Measurements from ENCODE around the gene URAD.

The URAD gene

GRCh38 chr13:27971776-27972477 lies 16.6 kb downstream of the URAD start:
- Histone ChIP-seq H3K23ac (ENCODE audit: low read length) (peak overlapping the region; percentile 3), H2BK15ac (replicated peaks; ENCODE audit: low read depth) (no peak overlapping the region), H3K9ac (ENCODE audit: low read length) (peak overlapping the region; percentile 24), H2BK5ac (ENCODE audit: low read length) (no peak overlapping the region), H2AK5ac (ENCODE audit: low read length) (no peak overlapping the region), H3K36me3 (ENCODE audit: control insufficient read depth, insufficient read depth, low read length) (no peaks in the 10 kb centered on the region), H3K79me1 (ENCODE audit: low read length) (no peaks in the 10 kb centered on the region), H4K5ac (ENCODE audit: low read length) (no peak overlapping the region), H2BK120ac (ENCODE audit: low read depth, low read length) (no peak overlapping the region), H3K27ac (ENCODE audit: low read depth, low read length) (no peak overlapping the region), H3K4me1 (ENCODE audit: control insufficient read depth, low read depth, low read length) (peaks cover 7% of the 10 kb centered on the region), H4K8ac (ENCODE audit: low read depth, low read length) (no peak overlapping the region), H3K27me3 (ENCODE audit: insufficient read depth, low read length, poor library complexity) (peaks cover 75% of the 10 kb centered on the region), H3K4me3 (ENCODE audit: low read length) (no peak overlapping the region), H3K4ac (ENCODE audit: low read depth, low read length) (no peak overlapping the region), H3K56ac (ENCODE audit: low read length) (peak overlapping the region; percentile 65), H3K4me2 (ENCODE audit: low read length) (no peak overlapping the region), H3K79me2 (ENCODE audit: control insufficient read depth, insufficient read depth, low read length) (no peaks in the 10 kb centered on the region), H3K18ac (ENCODE audit: low read length) (no peak overlapping the region)
- WGBS (ENCODE audit: extremely low coverage, insufficient coverage, low lambda C conversion rate): no CpG with 5 or more reads among the region's 7 CpGs
- no peak for DNase-seq

DNA sequence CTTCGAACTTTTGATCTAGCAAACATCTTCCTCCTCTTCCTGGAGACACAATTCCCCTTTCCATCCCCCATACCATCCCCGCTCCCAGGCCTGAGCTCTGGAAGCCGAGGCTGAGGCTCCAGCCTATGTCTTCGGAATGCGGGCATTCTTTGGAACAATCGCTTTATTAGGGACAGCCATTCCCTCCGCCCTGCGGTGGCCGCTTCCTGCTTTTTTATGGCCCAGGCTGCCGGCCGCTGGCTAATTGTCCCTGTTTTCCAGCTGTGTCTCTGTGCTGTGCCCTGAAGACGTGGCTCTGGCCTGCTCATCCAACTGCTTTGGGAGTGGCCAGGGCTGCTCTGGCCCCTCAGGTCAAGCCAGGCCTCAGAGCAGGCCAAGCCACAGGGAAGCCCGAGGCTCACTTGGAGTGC lies 17.3 kb downstream of the URAD start:
- H2BK15ac ChIP-seq (replicated peaks; ENCODE audit: low read depth): no peak overlapping the region
- H3K79me2 ChIP-seq (ENCODE audit: control insufficient read depth, insufficient read depth, low read length): no peaks in the 10 kb centered on the region
- H2BK120ac ChIP-seq (ENCODE audit: low read depth, low read length): no peak overlapping the region
- no peak overlapping the region for H3K4ac ChIP-seq (ENCODE audit: low read depth, low read length)
- H2BK5ac ChIP-seq (ENCODE audit: low read length): no peak overlapping the region
- H3K27me3 ChIP-seq (ENCODE audit: insufficient read depth, low read length, poor library complexity): peaks cover 69% of the 10 kb centered on the region
- H3K18ac ChIP-seq (ENCODE audit: low read length): no peak overlapping the region
- H3K56ac ChIP-seq (ENCODE audit: low read length): peak overlapping the region; percentile 65
- peak overlapping the region; percentile 35 for H3K4me2 ChIP-seq (ENCODE audit: low read length)
- no peaks in the 10 kb centered on the region for H3K79me1 ChIP-seq (ENCODE audit: low read length)
- no CpG with 5 or more reads among the region's 13 CpGs for WGBS (ENCODE audit: extremely low coverage, insufficient coverage, low lambda C conversion rate)
- no peak overlapping the region for H4K8ac ChIP-seq (ENCODE audit: low read depth, low read length)
- peak overlapping the region; percentile 24 for H3K9ac ChIP-seq (ENCODE audit: low read length)
- no peak overlapping the region for H2AK5ac ChIP-seq (ENCODE audit: low read length)
- no peak overlapping the region for H3K27ac ChIP-seq (ENCODE audit: low read depth, low read length)
- DNase-seq: peak; percentile 94
- no peak overlapping the region for H4K5ac ChIP-seq (ENCODE audit: low read length)
- H3K36me3 ChIP-seq (ENCODE audit: control insufficient read depth, insufficient read depth, low read length): no peaks in the 10 kb centered on the region
- no peak overlapping the region for H3K23ac ChIP-seq (ENCODE audit: low read length)
- no peak overlapping the region for H3K4me3 ChIP-seq (ENCODE audit: low read length)
- H3K4me1 ChIP-seq (ENCODE audit: control insufficient read depth, low read depth, low read length): peaks cover 7% of the 10 kb centered on the region

GRCh38 chr13:27970382-27971235 lies 17.9 kb downstream of the URAD start:
- Histone ChIP-seq H4K8ac (ENCODE audit: low read depth, low read length) (no peak overlapping the region), H2BK5ac (ENCODE audit: low read length) (no peak overlapping the region), H3K18ac (ENCODE audit: low read length) (no peak overlapping the region), H3K9ac (ENCODE audit: low read length) (no peak overlapping the region), H2AK5ac (ENCODE audit: low read length) (no peak overlapping the region), H2BK15ac (replicated peaks; ENCODE audit: low read depth) (no peak overlapping the region), H3K36me3 (ENCODE audit: control insufficient read depth, insufficient read depth, low read length) (no peaks in the 10 kb centered on the region), H3K79me1 (ENCODE audit: low read length) (no peaks in the 10 kb centered on the region), H3K4me1 (ENCODE audit: control insufficient read depth, low read depth, low read length) (peaks cover 7% of the 10 kb centered on the region), H3K23ac (ENCODE audit: low read length) (peak overlapping the region; percentile 9), H3K27me3 (ENCODE audit: insufficient read depth, low read length, poor library complexity) (peaks cover 62% of the 10 kb centered on the region), H3K4ac (ENCODE audit: low read depth, low read length) (no peak overlapping the region), H3K79me2 (ENCODE audit: control insufficient read depth, insufficient read depth, low read length) (no peaks in the 10 kb centered on the region), H3K56ac (ENCODE audit: low read length) (peak overlapping the region; percentile 65), H3K4me3 (ENCODE audit: low read length) (no peak overlapping the region), H3K27ac (ENCODE audit: low read depth, low read length) (no peak overlapping the region), H2BK120ac (ENCODE audit: low read depth, low read length) (no peak overlapping the region), H3K4me2 (ENCODE audit: low read length) (peak overlapping the region; percentile 35), H4K5ac (ENCODE audit: low read length) (no peak overlapping the region)
- no CpG with 5 or more reads among the region's 53 CpGs for WGBS (ENCODE audit: extremely low coverage, insufficient coverage, low lambda C conversion rate)
- peak; percentile 35 for DNase-seq

DNA sequence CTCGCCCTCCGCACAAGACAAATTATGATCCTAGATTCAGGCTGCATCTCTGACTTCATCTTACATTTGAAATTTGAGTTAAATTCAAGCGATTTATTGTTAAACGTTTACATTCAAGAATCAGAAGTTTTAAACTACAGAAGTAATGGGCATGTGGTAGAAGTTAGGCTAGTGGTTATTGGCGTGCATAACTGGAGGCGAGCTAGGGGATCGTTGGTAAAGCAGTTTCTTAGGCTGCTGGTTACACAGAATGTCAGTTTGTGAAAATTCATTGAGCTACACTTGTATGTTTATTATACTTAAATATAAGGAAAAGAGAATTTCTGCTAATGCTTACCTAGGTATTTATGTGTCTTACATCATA lies 18.6 kb downstream of the URAD start:
- DNase-seq: no peak
- H3K4me1 ChIP-seq (ENCODE audit: control insufficient read depth, low read depth, low read length): peaks cover 11% of the 10 kb centered on the region
- WGBS (ENCODE audit: extremely low coverage, insufficient coverage, low lambda C conversion rate): no CpG with 5 or more reads among the region's 7 CpGs
- H4K5ac ChIP-seq (ENCODE audit: low read length): no peak overlapping the region
- H3K4me2 ChIP-seq (ENCODE audit: low read length): no peak overlapping the region
- no peak overlapping the region for H4K8ac ChIP-seq (ENCODE audit: low read depth, low read length)
- no peak overlapping the region for H2BK120ac ChIP-seq (ENCODE audit: low read depth, low read length)
- peaks cover 61% of the 10 kb centered on the region for H3K27me3 ChIP-seq (ENCODE audit: insufficient read depth, low read length, poor library complexity)
- no peak overlapping the region for H3K27ac ChIP-seq (ENCODE audit: low read depth, low read length)
- H3K18ac ChIP-seq (ENCODE audit: low read length): no peak overlapping the region
- H3K79me1 ChIP-seq (ENCODE audit: low read length): no peaks in the 10 kb centered on the region
- H3K79me2 ChIP-seq (ENCODE audit: control insufficient read depth, insufficient read depth, low read length): no peaks in the 10 kb centered on the region
- no peak overlapping the region for H2BK5ac ChIP-seq (ENCODE audit: low read length)
- H3K9ac ChIP-seq (ENCODE audit: low read length): no peak overlapping the region
- H3K36me3 ChIP-seq (ENCODE audit: control insufficient read depth, insufficient read depth, low read length): no peaks in the 10 kb centered on the region
- H3K23ac ChIP-seq (ENCODE audit: low read length): no peak overlapping the region
- H3K56ac ChIP-seq (ENCODE audit: low read length): no peak overlapping the region
- H3K4me3 ChIP-seq (ENCODE audit: low read length): no peak overlapping the region
- H2BK15ac ChIP-seq (replicated peaks; ENCODE audit: low read depth): no peak overlapping the region
- no peak overlapping the region for H2AK5ac ChIP-seq (ENCODE audit: low read length)
- no peak overlapping the region for H3K4ac ChIP-seq (ENCODE audit: low read depth, low read length)

DNA sequence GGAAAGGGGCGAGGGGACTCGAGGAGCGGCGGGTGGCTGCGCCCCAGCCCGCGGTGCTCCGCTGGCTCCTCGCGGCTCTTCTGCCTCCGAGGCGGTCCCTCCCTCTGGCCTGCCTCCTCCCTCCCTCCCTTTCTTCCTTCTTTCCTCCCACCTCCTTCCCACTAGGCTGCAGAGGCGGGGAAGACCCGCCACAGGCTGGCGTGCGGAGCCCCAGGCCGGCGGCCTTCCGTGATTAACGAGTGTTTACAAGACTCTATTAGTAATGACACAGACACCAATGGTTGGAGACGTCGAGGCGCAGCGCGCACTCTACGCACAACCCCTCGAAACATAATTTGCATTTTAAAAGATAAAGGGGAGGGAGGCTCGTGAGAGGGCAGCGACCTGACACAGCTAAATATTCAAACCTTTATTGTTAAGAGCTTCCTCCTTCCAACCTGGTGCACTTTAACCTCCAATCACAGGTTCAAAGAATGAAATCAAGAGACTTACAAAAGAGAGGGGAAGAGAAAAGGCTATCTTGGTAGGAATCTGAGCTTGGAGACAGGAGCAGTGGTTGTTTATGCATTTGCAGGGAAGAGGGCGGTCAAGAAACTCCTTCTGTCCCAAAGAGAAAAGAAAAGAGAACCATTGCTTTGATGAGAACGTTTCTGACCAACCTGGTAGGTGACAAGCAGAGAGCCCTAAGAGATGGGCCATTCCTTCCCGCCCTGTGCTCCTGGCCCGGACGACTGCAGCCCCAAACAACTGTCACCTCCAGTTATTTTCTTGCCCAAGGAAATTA lies 19.2 kb downstream of the URAD start, which contains the start of gene CDX2:
CDX2 (minus strand) TSS at position 234 of the 784 bp plus-strand sequence. CDS start 309 bp downstream, outside the sequence.
- Histone ChIP-seq H2BK120ac (ENCODE audit: low read depth, low read length) (no peak within 1 kb of the TSS), H3K36me3 (ENCODE audit: control insufficient read depth, insufficient read depth, low read length) (no peaks in the 10 kb centered on the region), H3K4me1 (ENCODE audit: control insufficient read depth, low read depth, low read length) (peaks cover 12% of the 10 kb centered on the region), H4K8ac (ENCODE audit: low read depth, low read length) (no peak within 1 kb of the TSS), H3K79me2 (ENCODE audit: control insufficient read depth, insufficient read depth, low read length) (no peaks in the 10 kb centered on the region), H3K27me3 (ENCODE audit: insufficient read depth, low read length, poor library complexity) (peaks cover 62% of the 10 kb centered on the region), H3K79me1 (ENCODE audit: low read length) (no peaks in the 10 kb centered on the region), H3K56ac (ENCODE audit: low read length) (peak within 1 kb of the TSS; percentile 52), H3K4me3 (ENCODE audit: low read length) (peak within 1 kb of the TSS; percentile 22), H3K4ac (ENCODE audit: low read depth, low read length) (no peak within 1 kb of the TSS), H2BK5ac (ENCODE audit: low read length) (no peak within 1 kb of the TSS), H4K5ac (ENCODE audit: low read length) (no peak within 1 kb of the TSS), H3K9ac (ENCODE audit: low read length) (peak within 1 kb of the TSS; percentile 53), H2BK15ac (replicated peaks; ENCODE audit: low read depth) (no peak within 1 kb of the TSS), H3K4me2 (ENCODE audit: low read length) (peak within 1 kb of the TSS; percentile 90), H2AK5ac (ENCODE audit: low read length) (no peak within 1 kb of the TSS), H3K18ac (ENCODE audit: low read length) (no peak within 1 kb of the TSS), H3K27ac (ENCODE audit: low read depth, low read length) (no peak within 1 kb of the TSS), H3K23ac (ENCODE audit: low read length) (peak within 1 kb of the TSS; percentile 89)
- WGBS (ENCODE audit: extremely low coverage, insufficient coverage, low lambda C conversion rate): no CpG with 5 or more reads among the region's 34 CpGs
- DNase-seq: peak; percentile 74

Measured in mesendoderm (in vitro differentiated cells).